Neural progenitor cell (in vitro differentiated cells): Measurements from ENCODE around the gene ABTB2. TPM values are rescaled to one million over a fixed set of nuclear protein-coding genes. Genes with fewer than 3 reads are reported as not detected.

Experiments used
- DNase-seq: peaks from one replicate; pipeline ENCODE4 v3.0.0-alpha.2; 2016; ENCODE audit warnings: low spot score
- H2AFZ ChIP-seq: fragments of 200-600 bp; sonication (generic); replicated peaks from 2 replicates; pipeline ENCODE4 v1.6.1; 2016; ENCODE audit warnings: antibody characterized with exemption
- H3F3A ChIP-seq: fragments of 200-600 bp; sonication (generic); 2 replicates; pipeline ENCODE4 v1.6.1; 2016; ENCODE audit warnings: antibody characterized with exemption, low read depth
- H3K27ac ChIP-seq: fragments of 200-600 bp; sonication (generic); 2 replicates; pipeline ENCODE4 v1.5.1; 2016; ENCODE audit warnings: mild to moderate bottlenecking
- H3K27me3 ChIP-seq: fragments of 200-600 bp; sonication (generic); 2 replicates; pipeline ENCODE4 v1.6.1; 2016; ENCODE audit warnings: mild to moderate bottlenecking, moderate library complexity
- H3K36me3 ChIP-seq: fragments of 200-600 bp; sonication (generic); 2 replicates; pipeline ENCODE4 v1.5.1; 2016
- H3K4me1 ChIP-seq: fragments of 200-600 bp; sonication (generic); 2 replicates; pipeline ENCODE4 v1.6.1; 2016; ENCODE audit warnings: mixed run types
- H3K4me2 ChIP-seq: fragments of 200-600 bp; sonication (generic); 2 replicates; pipeline ENCODE4 v1.6.1; 2016
- H3K4me3 ChIP-seq: fragments of 200-600 bp; sonication (generic); 2 replicates; pipeline ENCODE4 v1.5.1; 2016
- H3K79me2 ChIP-seq: fragments of 200-600 bp; sonication (generic); 2 replicates; pipeline ENCODE4 v1.6.1; 2016; ENCODE audit warnings: low read depth
- H3K9ac ChIP-seq: fragments of 200-600 bp; sonication (generic); 2 replicates; pipeline ENCODE4 v1.6.1; 2016
- H3K9me3 ChIP-seq: fragments of 200-600 bp; sonication (generic); 2 replicates; pipeline ENCODE4 v1.5.1; 2016; ENCODE audit warnings: low read depth
- H4K20me1 ChIP-seq: fragments of 200-600 bp; sonication (generic); 2 replicates; pipeline ENCODE4 v1.6.1; 2016; ENCODE audit warnings: low read depth
- H3K27ac Mint-ChIP-seq: 3 replicates; pipeline ENCODE4 v1.8.0; 2021; ENCODE audit warnings: mixed read lengths
- H3K27me3 Mint-ChIP-seq: 2 replicates; pipeline ENCODE4 v1.8.0; 2022; ENCODE audit warnings: low read depth, mild to moderate bottlenecking, inconsistent platforms, moderate library complexity, mixed read lengths; ENCODE audit not compliant: insufficient read depth
- H3K36me3 Mint-ChIP-seq: 3 replicates; pipeline ENCODE4 v1.8.0; 2021; ENCODE audit warnings: mixed read lengths
- H3K4me1 Mint-ChIP-seq: 3 replicates; pipeline ENCODE4 v1.8.0; 2021; ENCODE audit warnings: mixed read lengths
- H3K4me3 Mint-ChIP-seq: 3 replicates; pipeline ENCODE4 v1.8.0; 2021; ENCODE audit warnings: mild to moderate bottlenecking, moderate library complexity, mixed read lengths
- H3K9me3 Mint-ChIP-seq: 3 replicates; pipeline ENCODE4 v1.8.0; 2020; ENCODE audit warnings: mixed read lengths
- EZH2 ChIP-seq: fragments of 200-600 bp; sonication (generic); IDR thresholded peaks from 2 replicates; pipeline ENCODE4 v1.6.1; 2017; ENCODE audit warnings: antibody characterized with exemption, mild to moderate bottlenecking, moderate library complexity
- EZH2phosphoT487 ChIP-seq: fragments of 200-600 bp; sonication (generic); IDR thresholded peaks from 2 replicates; pipeline ENCODE4 v1.6.1; 2017; ENCODE audit warnings: antibody characterized with exemption
- total RNA-seq: library from RNA; depleted of rRNA; stranded (reverse); fragments of >200 nt; gene quantifications from 2 replicates; pipeline ENCODE4 v1.2.3, GENCODE V29; 2015; ENCODE audit warnings: low replicate concordance
- TF ChIP-seq, protein P1 (sequence below): fragments of 200-600 bp; sonication (generic); IDR thresholded peaks from 2 replicates; pipeline ENCODE4 v1.5.1; 2017; ENCODE audit warnings: antibody characterized with exemption, mild to moderate bottlenecking

ABTB2 gene
- total RNA-seq, 1 donor from 2014 or later = 0.37 TPM

DNA sequence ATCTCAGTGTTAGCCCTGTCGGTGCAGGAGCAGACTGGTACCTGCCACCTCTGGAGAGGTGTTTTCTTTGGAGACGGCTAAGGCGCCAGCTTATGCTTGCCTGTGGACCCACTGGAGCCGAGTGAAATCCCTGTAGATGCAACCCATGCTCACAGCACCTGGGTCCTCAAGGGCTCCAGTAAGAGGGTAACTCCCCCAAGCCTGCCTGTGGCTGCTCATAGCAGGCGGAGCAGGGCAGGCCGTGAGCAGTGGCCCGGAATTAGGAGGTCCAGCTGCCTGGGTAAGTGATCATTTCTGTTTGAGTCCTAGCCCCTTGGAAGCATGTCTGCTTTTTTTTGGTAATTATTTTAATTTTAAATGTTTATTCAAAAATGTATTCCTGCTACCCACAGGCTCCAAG is 208.5 kb downstream of the ABTB2 start:
- Histone ChIP-seq H3K9ac (no peak overlapping the region), H2AFZ (no peak overlapping the region), H3K79me2 (no peaks in the 10 kb centered on the region), H3K4me3 (no peak overlapping the region), H3K9me3 (no peaks in the 10 kb centered on the region), H3K4me2 (no peak overlapping the region), H3K27ac (no peak overlapping the region), H3F3A (no peaks in the 10 kb centered on the region), H3K4me1 (no peaks in the 10 kb centered on the region), H3K36me3 (no peaks in the 10 kb centered on the region), H3K27me3 (no peaks in the 10 kb centered on the region), H4K20me1 (peaks cover 3% of the 10 kb centered on the region)
- DNase-seq = no peak
- Mint-ChIP-seq H3K27me3 (peaks cover 3% of the 10 kb centered on the region), H3K4me1 (peaks cover 20% of the 10 kb centered on the region), H3K4me3 (no peak overlapping the region), H3K27ac (peak overlapping the region; percentile 98), H3K9me3 (no peaks in the 10 kb centered on the region), H3K36me3 (peaks cover 25% of the 10 kb centered on the region)
- TF ChIP-seq EZH2phosphoT487 (no peak), EZH2 (no peak)
- TF ChIP-seq, protein P1, sequence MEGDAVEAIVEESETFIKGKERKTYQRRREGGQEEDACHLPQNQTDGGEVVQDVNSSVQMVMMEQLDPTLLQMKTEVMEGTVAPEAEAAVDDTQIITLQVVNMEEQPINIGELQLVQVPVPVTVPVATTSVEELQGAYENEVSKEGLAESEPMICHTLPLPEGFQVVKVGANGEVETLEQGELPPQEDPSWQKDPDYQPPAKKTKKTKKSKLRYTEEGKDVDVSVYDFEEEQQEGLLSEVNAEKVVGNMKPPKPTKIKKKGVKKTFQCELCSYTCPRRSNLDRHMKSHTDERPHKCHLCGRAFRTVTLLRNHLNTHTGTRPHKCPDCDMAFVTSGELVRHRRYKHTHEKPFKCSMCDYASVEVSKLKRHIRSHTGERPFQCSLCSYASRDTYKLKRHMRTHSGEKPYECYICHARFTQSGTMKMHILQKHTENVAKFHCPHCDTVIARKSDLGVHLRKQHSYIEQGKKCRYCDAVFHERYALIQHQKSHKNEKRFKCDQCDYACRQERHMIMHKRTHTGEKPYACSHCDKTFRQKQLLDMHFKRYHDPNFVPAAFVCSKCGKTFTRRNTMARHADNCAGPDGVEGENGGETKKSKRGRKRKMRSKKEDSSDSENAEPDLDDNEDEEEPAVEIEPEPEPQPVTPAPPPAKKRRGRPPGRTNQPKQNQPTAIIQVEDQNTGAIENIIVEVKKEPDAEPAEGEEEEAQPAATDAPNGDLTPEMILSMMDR = no peak

DNA sequence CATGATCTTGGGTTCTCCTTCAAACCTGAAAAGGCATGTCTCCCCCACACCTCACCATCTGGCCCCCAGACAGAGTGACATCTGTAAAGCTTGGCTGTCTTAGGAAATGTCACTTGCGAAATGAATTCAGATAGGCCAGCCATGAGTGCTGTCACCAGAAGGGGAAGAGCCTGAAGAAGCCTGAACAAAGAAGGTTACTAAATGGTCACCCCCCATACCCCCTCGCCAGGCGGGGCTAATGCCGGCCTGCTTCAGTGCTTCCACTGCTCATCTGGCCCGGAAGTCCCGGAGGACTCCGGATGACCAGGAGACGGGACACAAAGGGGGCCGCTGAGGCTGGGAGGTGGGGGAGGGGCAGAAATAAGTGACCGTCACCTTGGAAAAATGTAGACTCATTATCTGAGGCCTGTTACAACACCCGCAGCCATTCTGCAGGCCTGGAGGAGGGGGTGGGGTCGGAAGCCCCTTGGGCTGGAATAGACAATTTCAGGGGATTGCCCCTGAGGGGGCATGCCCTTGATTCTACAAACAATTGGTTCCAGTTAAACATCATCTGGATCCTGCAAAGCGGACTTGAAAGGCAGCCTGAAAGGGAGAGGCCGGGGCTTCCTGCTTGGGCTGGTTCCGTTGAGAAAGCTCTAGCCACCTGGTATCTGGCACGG is 209.2 kb downstream of the ABTB2 start:
- Histone ChIP-seq H3K79me2 (no peaks in the 10 kb centered on the region), H2AFZ (no peak overlapping the region), H4K20me1 (peaks cover 3% of the 10 kb centered on the region), H3K9ac (no peak overlapping the region), H3K9me3 (no peaks in the 10 kb centered on the region), H3K27ac (no peak overlapping the region), H3K36me3 (no peaks in the 10 kb centered on the region), H3K27me3 (no peaks in the 10 kb centered on the region), H3K4me2 (no peak overlapping the region), H3F3A (no peaks in the 10 kb centered on the region), H3K4me1 (no peaks in the 10 kb centered on the region), H3K4me3 (no peak overlapping the region)
- Mint-ChIP-seq H3K4me1 (peaks cover 22% of the 10 kb centered on the region), H3K27ac (peak overlapping the region; percentile 98), H3K4me3 (peak overlapping the region; percentile 36), H3K27me3 (peaks cover 3% of the 10 kb centered on the region), H3K36me3 (peaks cover 24% of the 10 kb centered on the region), H3K9me3 (no peaks in the 10 kb centered on the region)
- TF ChIP-seq EZH2phosphoT487 (no peak), EZH2 (no peak)
- TF ChIP-seq, protein P1 = no peak
- DNase-seq = no peak

DNA sequence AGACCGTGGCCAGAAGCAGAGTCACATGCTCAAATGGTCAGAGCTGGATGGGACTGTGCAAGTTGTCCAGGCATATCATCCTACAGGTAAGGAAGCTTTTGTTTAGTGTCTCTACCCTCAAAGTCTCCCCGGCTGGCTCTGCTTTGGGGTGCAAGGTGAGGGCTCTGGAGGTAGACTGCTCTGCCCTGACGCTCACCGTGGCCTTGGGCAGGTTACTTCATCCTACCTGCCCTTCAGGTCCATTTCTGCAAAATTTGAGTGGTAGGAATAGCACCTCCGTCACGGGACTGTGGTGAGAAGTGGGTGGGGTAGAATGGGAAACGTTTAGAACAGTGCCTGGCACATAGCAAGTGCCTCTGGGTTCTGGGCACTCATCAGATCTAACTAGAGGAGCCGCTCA is 210.2 kb downstream of the ABTB2 start:
- Histone ChIP-seq H2AFZ (no peak overlapping the region), H3K4me2 (no peak overlapping the region), H3K9ac (no peak overlapping the region), H3K27me3 (no peaks in the 10 kb centered on the region), H3K27ac (no peak overlapping the region), H3K4me3 (no peak overlapping the region), H3F3A (no peaks in the 10 kb centered on the region), H3K36me3 (no peaks in the 10 kb centered on the region), H3K9me3 (no peaks in the 10 kb centered on the region), H4K20me1 (peaks cover 3% of the 10 kb centered on the region), H3K4me1 (no peaks in the 10 kb centered on the region), H3K79me2 (no peaks in the 10 kb centered on the region)
- TF ChIP-seq EZH2phosphoT487 (no peak), EZH2 (no peak)
- TF ChIP-seq, protein P1 = no peak
- H3K9me3 Mint-ChIP-seq = no peaks in the 10 kb centered on the region
- DNase-seq = no peak
- peaks cover 3% of the 10 kb centered on the region for H3K27me3 Mint-ChIP-seq
- no peak overlapping the region for H3K27ac Mint-ChIP-seq
- peak overlapping the region; percentile 41 for H3K4me3 Mint-ChIP-seq
- H3K36me3 Mint-ChIP-seq = peaks cover 22% of the 10 kb centered on the region
- H3K4me1 Mint-ChIP-seq = peaks cover 32% of the 10 kb centered on the region
